Measurements from ENCODE around the gene STX16. TPM values are rescaled to one million over a fixed set of nuclear protein-coding genes. Genes with fewer than 3 reads are reported as not detected.

STX16 gene
- total RNA-seq, 4 donors from 2014 or later, result 29.6 to 49.2 (median 32.8) TPM

DNA sequence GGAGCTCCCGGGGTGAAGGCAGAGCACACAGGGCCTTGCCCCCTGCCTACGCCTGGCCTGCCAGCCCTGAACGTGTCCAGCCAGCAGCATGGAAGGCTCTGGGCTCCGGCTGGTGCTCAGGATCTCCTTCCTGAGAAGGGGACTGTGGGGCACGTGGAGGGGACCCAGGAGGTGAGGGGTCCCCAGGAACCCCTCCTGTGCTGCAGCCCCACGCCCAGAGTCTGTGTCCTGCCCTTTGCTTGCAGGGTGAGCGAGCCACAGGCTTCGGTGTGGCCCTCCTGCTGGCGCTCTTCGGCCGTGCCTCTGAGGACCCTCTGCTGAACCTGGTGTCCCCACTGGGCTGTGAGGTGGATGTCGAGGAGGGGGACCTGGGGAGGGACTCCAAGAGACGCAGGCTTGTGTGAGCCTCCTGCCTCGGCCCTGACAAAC is 63.9 kb downstream of the STX16 start:
- DNase-seq, result no peak
- Histone ChIP-seq H3K27ac (no peak overlapping the region), H3K36me3 (peaks cover 0 to 34% (median 0%) of the 10 kb centered on the region in 3 donors), H3K4me3 (no peak overlapping the region), H3K9me3 (no peaks in the 10 kb centered on the region), H3K27me3 (peaks cover 0 to under 1% (median 0%) of the 10 kb centered on the region in 4 donors), H3K4me1 (no peaks in the 10 kb centered on the region)
- intact Hi-C loops (cut with DNase I), result no loop called here
- WGBS, 2 donors, result 89 to 93% methylated on average over 3 to 8 of the region's 14 CpGs
- TF ChIP-seq CTCF (IDR thresholded peaks at IDR 0.05) (no peak), POLR2A (IDR thresholded peaks at IDR 0.05) (no peak)

- 58 to 83% methylated on average over 8 of the region's 11 CpGs for WGBS, 2 donors
Measured at GRCh38 chr20:58715391-58715800, 64.3 kb downstream of the STX16 start.

GRCh38 chr20:58715801-58716475 is 64.9 kb downstream of the STX16 start:
- H3K4me3 ChIP-seq, result no peak overlapping the region

More at GRCh38 chr20:58715391-58715800, 64.3 kb downstream of the STX16 start:
- DNase-seq, result no peak
- no peaks in the 10 kb centered on the region for H3K9me3 ChIP-seq
- H3K36me3 ChIP-seq, result peaks cover 0 to 34% (median 0%) of the 10 kb centered on the region in 3 donors
- H3K4me1 ChIP-seq, result no peaks in the 10 kb centered on the region
- intact Hi-C loops (cut with DNase I), result no loop called here
- H3K4me3 ChIP-seq, result no peak overlapping the region
- TF ChIP-seq POLR2A (IDR thresholded peaks at IDR 0.05) (no peak), CTCF (IDR thresholded peaks at IDR 0.05) (no peak)
- H3K27me3 ChIP-seq, result peaks cover 0 to 5% (median 0%) of the 10 kb centered on the region in 4 donors
- H3K27ac ChIP-seq, result no peak overlapping the region

DNA sequence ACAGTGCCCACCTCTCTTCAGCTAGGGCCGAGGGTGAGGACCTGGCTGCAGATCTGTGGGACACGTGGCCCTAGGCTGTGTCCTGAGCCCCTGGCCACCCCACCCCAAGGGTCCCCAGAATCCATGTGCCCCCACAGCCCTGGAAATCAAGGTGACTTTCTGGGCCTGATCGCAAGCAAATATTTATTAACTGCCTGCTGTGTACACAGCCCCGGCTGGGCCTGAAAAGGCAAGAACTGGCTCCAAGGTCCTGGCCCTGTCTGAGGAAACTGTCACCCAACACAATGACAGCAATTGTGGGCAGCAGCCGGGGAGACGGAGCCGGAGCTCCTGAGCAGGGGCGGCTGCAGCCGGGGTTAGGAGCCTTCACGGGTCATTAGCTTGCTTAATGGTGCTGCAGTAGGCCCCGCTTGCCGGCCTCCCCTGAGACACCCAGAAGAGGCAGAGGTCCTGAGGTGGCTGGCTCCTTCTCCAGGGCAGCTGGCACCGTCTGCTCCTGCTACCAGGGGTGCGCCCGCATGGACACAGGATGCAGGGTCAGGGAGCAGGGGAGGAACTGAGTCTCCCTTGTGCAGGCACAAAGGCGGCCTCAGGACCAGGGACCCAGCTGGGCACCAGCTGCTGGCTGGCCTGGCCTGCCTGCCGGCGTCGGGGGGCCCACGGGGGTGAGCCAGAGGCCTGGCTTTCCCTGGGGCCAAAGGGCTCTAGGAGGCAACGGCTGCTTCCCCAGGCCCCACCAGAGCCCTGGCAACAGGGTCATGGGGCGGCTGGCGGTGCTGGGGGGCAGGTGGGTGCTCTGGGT is 65.6 kb downstream of the STX16 start:
- H3K4me3 ChIP-seq, result no peak overlapping the region
- WGBS, 2 donors, result 90% methylated on average over 2 of the region's 23 CpGs; no CpG with 5 or more reads in 1 of the 2 donors
- intact Hi-C loops (cut with DNase I), result no loop called here
- H3K9me3 ChIP-seq, result no peaks in the 10 kb centered on the region
- no peak for DNase-seq
- TF ChIP-seq POLR2A (IDR thresholded peaks at IDR 0.05) (no peak), CTCF (IDR thresholded peaks at IDR 0.05) (no peak)
- H3K27ac ChIP-seq, result no peak overlapping the region
- H3K36me3 ChIP-seq, result peaks cover 0 to 34% (median 0%) of the 10 kb centered on the region in 3 donors
- H3K4me1 ChIP-seq, result no peaks in the 10 kb centered on the region
- peaks cover 0 to 16% (median 0%) of the 10 kb centered on the region in 4 donors for H3K27me3 ChIP-seq

More at GRCh38 chr20:58715801-58716475, 64.9 kb downstream of the STX16 start:
- H3K36me3 ChIP-seq, result peaks cover 0 to 34% (median 0%) of the 10 kb centered on the region in 3 donors
- H3K27ac ChIP-seq, result no peak overlapping the region
- DNase-seq, result no peak
- no peaks in the 10 kb centered on the region for H3K4me1 ChIP-seq
- H3K27me3 ChIP-seq, result peaks cover 0 to 9% (median 0%) of the 10 kb centered on the region in 4 donors
- TF ChIP-seq CTCF (IDR thresholded peaks at IDR 0.05) (no peak), POLR2A (IDR thresholded peaks at IDR 0.05) (no peak)
- WGBS, 2 donors, result 76 to 81% methylated on average over 2 to 5 of the region's 18 CpGs
- H3K9me3 ChIP-seq, result no peaks in the 10 kb centered on the region
- intact Hi-C loops (cut with DNase I), result no loop called here

Data from esophagus squamous epithelium (tissue), 5 donors.